ENCODE results near the gene EHMT1.

Gene EHMT1

GRCh38 chr9:137683262-137683864, 64.6 kb downstream of the EHMT1 start:
- in situ Hi-C loops (cut with HindIII; ENCODE audit: low sequenced_read_pairs), result no loop called here
- DNase-seq (ENCODE audit: low read depth), result no peak
- no peak for TF ChIP-seq CTCF (IDR thresholded peaks at IDR 0.05; ENCODE audit: low read depth, low read length, missing control alignments)

GRCh38 chr9:137685035-137685740, 66.4 kb downstream of the EHMT1 start:
- H3K4me3 ChIP-seq (ENCODE audit: low read depth, low read length), result no peak overlapping the region
- DNase-seq (ENCODE audit: low read depth), result no peak
- TF ChIP-seq CTCF (IDR thresholded peaks at IDR 0.05; ENCODE audit: low read depth, low read length, missing control alignments), result no peak
- in situ Hi-C loops (cut with HindIII; ENCODE audit: low sequenced_read_pairs), result no loop called here

More at GRCh38 chr9:137683262-137683864, 64.6 kb downstream of the EHMT1 start:
- no peak overlapping the region for H3K4me3 ChIP-seq (ENCODE audit: low read depth, low read length)

GRCh38 chr9:137685741-137686420, 67.1 kb downstream of the EHMT1 start:
- in situ Hi-C loops (cut with HindIII; ENCODE audit: low sequenced_read_pairs), result no loop called here
- no peak for TF ChIP-seq CTCF (IDR thresholded peaks at IDR 0.05; ENCODE audit: low read depth, low read length, missing control alignments)
- no peak overlapping the region for H3K4me3 ChIP-seq (ENCODE audit: low read depth, low read length)
- no peak for DNase-seq (ENCODE audit: low read depth)

GRCh38 chr9:137688261-137688660, 69.5 kb downstream of the EHMT1 start:
- in situ Hi-C loops (cut with HindIII; ENCODE audit: low sequenced_read_pairs), result no loop called here
- DNase-seq (ENCODE audit: low read depth), result no peak
- no peak overlapping the region for H3K4me3 ChIP-seq (ENCODE audit: low read depth, low read length)
- TF ChIP-seq CTCF (IDR thresholded peaks at IDR 0.05; ENCODE audit: low read depth, low read length, missing control alignments), result no peak

GRCh38 chr9:137688725-137689124, 69.9 kb downstream of the EHMT1 start:
- no peak for TF ChIP-seq CTCF (IDR thresholded peaks at IDR 0.05; ENCODE audit: low read depth, low read length, missing control alignments)
- in situ Hi-C loops (cut with HindIII; ENCODE audit: low sequenced_read_pairs), result no loop called here
- H3K4me3 ChIP-seq (ENCODE audit: low read depth, low read length), result no peak overlapping the region
- DNase-seq (ENCODE audit: low read depth), result no peak

GRCh38 chr9:137689745-137690529, 71.1 kb downstream of the EHMT1 start:
- TF ChIP-seq CTCF (IDR thresholded peaks at IDR 0.05; ENCODE audit: low read depth, low read length, missing control alignments), result no peak
- DNase-seq (ENCODE audit: low read depth), result no peak
- in situ Hi-C loops (cut with HindIII; ENCODE audit: low sequenced_read_pairs), result no loop called here
- no peak overlapping the region for H3K4me3 ChIP-seq (ENCODE audit: low read depth, low read length)

Data from astrocyte of the cerebellum (primary cell).